Measurements from ENCODE around the gene SMCO3.
A peak's percentile ranks its signal among the peaks of the same experiment; 100 is the strongest.
"Not testable (repeated sequence)": the region's sequence is repeated elsewhere in the genome, so short reads cannot be mapped to it uniquely, and the experiment has no call there.

Gene SMCO3

GRCh38 chr12:14766649-14767215 is 47.2 kb downstream of the SMCO3 start:
- TF ChIP-seq CTCF (IDR thresholded peaks at IDR 0.05; ENCODE audit: insufficient read depth, missing control alignments): no peak
- FAIRE-seq (no peak), DNase-seq (ENCODE audit: insufficient read length, low spot score) (no peak)

GRCh38 chr12:14766020-14766419 is 48.0 kb downstream of the SMCO3 start:
- not testable (repeated sequence) for FAIRE-seq; DNase-seq (ENCODE audit: insufficient read length, low spot score)

- no peak for TF ChIP-seq CTCF (IDR thresholded peaks at IDR 0.05; ENCODE audit: insufficient read depth, missing control alignments)
- no peak for FAIRE-seq
- DNase-seq (ENCODE audit: insufficient read length, low spot score): no peak
Observed at GRCh38 chr12:14765398-14765797, 48.6 kb downstream of the SMCO3 start.

- not testable (repeated sequence) for FAIRE-seq; DNase-seq (ENCODE audit: insufficient read length, low spot score)
Observed at GRCh38 chr12:14759711-14760280, 54.2 kb downstream of the SMCO3 start.

GRCh38 chr12:14756334-14757143 is 57.4 kb downstream of the SMCO3 start:
- no peak for DNase-seq (ENCODE audit: insufficient read length, low spot score)

More at GRCh38 chr12:14756334-14757143, 57.4 kb downstream of the SMCO3 start:
- FAIRE-seq: no peak
- peak; percentile 2 for TF ChIP-seq CTCF (IDR thresholded peaks at IDR 0.05; ENCODE audit: insufficient read depth, missing control alignments)
